NCI-H526 treated with DMSO at 0.1 percent for 48 hours (cell line): Measurements from ENCODE around the gene NAGLU.

Experiments
- DNase-seq: peaks from one replicate; lab custom pipeline; 2025; lab: John Stamatoyannopoulos, UW

The NAGLU gene

DNA sequence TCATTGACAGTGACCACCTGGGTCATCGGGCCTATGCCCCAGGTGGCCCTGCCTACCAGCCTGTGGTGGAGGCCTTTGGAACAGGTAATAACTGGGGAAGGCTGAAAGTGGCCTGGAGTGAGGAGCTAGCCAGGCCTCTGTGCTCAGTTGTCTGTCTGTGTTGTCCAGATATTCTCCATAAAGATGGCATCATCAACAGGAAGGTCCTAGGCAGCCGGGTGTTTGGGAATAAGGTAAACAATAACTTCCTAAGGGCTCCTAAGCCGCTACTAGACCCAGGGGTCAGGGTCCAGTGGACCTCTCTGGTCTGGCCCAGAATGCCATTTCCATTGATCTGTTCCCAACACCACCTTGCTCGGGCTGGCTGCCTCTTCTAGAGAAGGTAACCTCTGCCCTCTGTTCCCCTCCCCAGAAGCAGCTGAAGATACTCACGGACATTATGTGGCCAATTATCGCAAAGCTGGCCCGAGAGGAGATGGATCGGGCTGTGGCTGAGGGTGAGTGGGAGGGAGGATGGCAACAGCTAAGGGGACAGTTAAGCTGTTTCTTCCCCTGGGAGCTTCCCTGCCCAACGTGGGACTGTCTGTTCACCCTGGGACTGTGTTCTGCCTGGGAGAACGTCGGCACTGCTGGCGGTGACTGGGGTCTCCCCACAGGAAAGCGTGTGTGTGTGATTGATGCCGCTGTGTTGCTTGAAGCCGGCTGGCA, 28.9 kb downstream of the NAGLU start:
- DNase-seq = no peak

- DNase-seq = no peak
Measured at GRCh38 chr17:42565523-42566214, 29.6 kb downstream of the NAGLU start.

DNA sequence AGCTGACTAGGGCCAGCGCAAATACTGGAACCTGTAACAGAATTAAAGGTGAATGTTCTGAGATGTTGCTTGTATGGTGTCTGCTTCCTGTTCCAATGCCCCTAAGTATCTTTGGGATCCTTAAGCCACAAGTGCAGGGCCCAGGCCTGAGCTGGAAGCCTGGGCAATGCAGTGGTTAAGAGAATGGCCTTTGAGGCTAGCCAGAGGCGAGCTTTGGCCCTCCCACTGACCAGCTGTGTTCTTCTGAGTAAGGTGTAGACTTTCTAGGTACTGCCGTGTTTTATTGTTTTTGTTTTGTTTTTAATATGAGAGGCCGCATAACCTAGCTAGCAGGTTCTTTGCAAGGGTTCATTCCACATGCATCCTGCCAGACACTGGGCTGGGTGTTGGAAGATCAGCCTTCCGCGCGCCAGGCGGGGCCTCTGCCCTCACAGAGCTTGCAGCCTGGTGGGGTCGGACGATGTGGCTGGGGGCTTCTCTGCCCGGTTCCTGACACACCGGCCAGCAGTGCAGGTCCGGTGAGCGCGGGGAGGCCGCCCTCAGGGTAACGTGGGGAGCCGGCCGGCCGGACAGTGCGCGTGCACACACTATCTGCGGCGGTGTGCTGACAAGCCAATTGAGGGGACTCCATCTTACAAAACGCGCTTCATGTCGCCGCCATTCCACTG, 30.3 kb downstream of the NAGLU start:
- DNase-seq = no peak

DNA sequence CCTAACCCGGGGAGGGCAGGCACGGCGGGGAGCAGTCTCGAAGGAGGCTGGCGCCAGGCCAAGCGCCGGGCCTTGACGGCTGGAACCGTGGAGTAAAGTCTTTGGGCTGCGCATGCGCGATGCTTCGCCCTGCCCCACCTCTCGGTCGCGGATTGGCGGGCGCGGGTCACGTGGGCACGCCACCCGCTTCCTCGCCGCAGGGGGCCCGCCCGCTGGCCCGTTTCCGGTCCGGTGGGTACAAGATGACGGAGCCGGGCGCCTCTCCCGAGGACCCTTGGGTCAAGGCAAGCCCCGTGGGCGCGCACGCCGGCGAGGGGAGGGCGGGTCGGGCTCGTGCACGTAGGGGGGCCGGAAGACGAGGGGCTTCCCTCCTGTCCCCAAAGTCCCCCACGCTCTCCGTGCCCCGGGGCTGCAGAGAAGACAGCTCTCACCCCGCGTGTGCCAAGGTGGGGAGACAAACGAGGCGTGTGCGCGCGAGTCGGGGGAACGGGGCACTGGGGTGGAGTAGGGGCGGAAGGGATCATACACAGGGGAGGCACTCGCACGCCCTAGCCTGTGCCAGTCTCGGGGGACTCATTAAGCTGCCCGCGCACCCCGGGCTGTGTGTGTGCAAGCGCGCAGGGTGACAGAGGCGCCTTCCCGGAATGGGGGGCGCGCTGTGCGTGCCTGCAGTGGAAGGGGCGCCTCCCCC, 31.0 kb downstream of the NAGLU start, which contains the start of gene MLX:
TSS of gene MLX (plus strand) at position 218 of the 691 bp plus-strand sequence. CDS start at position 243, 25 bp downstream.
- peak; percentile 74 for DNase-seq

DNA sequence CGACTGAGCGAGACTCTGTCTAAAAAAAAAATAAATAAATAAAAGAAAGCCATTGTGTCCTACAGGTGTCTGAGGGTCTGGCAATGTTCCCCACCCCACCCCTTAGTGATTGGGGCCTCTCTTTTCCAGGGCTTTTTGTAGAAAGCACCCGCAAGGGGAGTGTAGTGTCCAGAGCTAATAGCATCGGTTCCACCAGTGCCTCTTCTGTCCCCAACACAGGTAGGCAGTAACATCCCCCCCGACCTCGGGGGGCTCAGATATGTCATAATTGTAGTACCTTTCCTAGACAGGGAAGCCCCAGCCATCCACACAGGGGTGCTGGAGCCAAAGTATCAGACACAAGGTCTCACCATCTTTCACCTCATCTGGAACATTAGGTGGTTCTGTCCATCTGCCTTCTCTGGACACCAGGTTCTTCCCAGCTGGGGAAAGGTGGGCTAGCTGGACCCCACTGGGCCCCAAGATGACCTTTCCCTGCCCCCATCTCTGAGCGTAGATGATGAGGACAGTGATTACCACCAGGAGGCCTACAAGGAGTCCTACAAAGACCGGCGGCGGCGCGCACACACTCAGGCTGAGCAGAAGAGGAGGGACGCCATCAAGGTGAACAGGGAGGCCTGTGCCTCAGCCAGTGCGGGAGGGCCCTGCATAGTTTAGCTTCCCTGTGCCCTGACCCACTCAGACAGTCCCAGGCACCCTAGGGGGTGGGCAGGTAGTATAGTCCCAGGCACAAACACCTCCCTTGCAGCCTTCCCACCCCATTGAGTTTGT, 32.5 kb downstream of the NAGLU start:
- DNase-seq = no peak

DNA sequence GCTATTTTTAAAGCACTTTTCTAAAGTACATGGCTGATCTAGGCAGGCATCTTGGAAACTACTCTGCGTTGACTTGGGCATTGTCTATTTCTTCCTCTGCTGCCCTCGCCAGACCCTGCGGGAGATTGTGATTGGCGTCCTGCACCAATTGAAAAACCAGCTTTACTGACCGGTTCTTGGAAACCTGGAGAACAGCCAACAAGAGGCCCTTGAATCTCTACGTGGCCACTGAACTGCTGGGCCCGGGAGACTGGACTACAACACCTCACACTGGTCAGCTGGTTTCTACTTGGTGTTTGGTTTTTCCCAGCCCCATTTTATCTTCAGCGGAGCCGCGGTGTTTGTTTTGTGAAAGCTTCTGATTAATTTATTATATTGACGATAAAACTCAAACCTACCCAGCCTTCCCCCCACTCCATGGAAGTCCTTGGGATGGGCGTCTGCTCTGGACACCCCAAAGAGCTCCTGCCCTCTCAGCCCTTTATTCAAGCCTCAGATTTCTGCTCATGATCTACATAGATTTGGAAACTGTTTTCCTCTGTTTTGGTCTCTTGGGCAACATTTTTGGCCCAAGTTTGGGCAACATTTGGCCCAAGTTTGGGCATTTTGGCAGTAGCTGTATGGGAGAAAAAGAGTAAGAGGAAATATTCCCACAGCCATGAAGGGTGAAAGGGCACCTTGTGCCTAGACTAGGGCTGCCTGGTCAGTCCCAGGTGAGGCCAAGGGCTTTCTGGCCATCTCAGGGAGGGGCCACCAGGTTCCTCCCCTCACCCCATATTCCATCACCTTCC, 35.6 kb downstream of the NAGLU start:
- no peak for DNase-seq

GRCh38 chr17:42573095-42573494, 37.1 kb downstream of the NAGLU start:
- no peak for DNase-seq

GRCh38 chr17:42574463-42574862, 38.4 kb downstream of the NAGLU start:
- no peak for DNase-seq

- DNase-seq = no peak
Measured at GRCh38 chr17:42577140-42577531, 41.1 kb downstream of the NAGLU start.

GRCh38 chr17:42577532-42578281, 41.7 kb downstream of the NAGLU start, which contains the start of gene PSMC3IP:
PSMC3IP (minus strand) TSS chr17:42577729; CDS start chr17:42577686, 43 bp downstream.
- peak; percentile 84 for DNase-seq

- peak; percentile 52 for DNase-seq
Measured at GRCh38 chr17:42578282-42578869, 42.3 kb downstream of the NAGLU start.

DNA sequence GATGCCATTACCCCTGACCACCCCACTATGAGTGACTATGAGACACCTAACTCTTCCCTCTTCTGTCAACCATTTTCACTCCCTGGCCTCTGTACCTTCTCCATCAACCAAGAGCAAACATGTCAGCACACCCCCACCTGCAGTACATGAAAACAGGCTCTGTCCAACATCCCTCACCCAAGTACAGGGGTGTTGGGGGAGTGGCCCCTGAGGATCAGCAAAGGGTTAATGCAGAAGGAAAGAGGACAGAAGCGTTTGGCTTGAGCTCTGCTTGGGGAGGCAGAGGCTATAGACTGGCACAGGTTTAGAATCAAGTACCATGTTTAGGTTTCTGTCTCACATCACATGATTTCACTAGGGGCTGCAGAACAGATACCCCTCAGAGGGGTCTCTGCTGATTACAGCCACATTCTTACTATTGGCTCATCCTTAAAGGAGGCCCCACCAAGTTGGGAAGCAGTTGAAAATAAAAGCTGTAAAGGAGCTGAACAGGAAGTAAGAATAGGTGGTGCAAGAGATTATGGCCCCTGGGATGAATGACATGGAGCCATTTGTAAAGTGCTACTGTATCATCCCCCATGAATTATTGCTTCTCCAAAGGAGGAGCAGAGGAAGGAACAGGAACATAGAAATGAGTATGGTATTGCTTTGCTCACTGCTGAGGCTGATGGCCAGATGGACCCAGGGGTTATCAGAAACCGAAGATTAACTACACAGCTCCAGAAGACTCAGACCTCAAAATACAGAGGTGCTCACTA, 43.9 kb downstream of the NAGLU start:
- no peak for DNase-seq

DNA sequence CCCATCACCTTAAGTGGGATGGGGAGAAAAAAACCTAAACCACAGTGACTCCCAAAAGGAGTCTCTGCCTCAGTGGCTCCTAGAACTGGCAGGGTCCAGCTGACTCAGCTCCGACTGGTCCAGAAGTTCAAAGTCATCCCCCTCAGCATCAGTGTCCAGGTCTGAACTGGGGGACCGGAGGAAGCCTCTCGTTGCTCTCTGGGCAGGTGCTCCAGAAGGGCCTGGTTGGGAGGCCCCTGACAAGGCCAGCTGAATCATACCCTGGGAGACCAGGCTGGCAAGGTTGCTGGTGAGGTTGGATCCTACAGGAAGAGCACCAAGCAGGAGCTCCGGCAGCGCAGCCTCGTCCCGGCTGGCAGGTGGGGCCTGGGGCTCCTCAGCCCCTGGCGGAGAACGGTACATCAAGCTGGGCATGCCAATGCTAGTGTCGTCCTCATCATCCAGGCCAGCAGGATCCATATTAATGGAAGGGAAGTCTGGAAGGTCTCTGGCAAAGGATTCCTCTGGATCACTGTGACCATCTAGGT, 45.8 kb downstream of the NAGLU start:
- no peak for DNase-seq

- DNase-seq = no peak
Measured at GRCh38 chr17:42584880-42585279, 48.8 kb downstream of the NAGLU start.

DNA sequence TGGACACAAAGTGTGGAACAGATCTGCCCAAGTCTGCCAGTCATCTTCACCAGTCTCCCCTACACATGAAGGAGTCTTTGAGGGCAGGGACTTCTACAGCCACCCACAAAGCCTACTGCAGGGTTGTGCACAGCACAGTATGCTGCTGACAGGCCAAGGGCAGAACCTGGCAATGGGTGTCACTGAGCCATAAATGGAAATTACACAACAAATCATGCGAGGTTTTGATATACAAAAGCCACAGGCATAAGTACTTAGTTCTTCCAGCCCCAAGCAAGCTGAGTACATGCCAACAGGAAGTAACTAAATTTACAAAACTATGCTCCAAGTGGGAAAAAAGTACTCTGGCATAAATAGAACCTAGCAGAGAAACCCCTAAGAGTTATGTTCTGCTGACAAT, 49.3 kb downstream of the NAGLU start:
- no peak for DNase-seq

GRCh38 chr17:42586514-42587230, 50.6 kb downstream of the NAGLU start:
- no peak for DNase-seq

GRCh38 chr17:42590886-42591285, 54.8 kb downstream of the NAGLU start:
- no peak for DNase-seq

DNA sequence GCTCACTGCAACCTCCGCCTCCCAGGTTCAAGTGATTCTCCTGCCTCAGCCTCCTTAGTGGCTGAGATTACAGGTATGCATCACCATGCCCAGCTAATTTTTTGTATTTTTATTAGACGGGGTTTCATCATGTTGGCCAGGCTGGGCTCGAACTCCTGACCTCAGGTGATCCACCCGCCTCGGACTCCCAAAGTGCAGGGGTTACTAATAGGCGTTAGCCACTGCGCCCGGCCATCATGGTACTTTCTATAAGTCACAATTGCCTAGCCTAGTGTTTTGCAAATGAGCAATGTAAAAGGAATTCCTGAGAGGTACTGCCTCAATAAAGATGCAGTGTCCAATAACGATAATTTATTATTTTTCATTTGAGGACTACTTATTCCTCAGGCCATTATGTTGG, 55.4 kb downstream of the NAGLU start:
- DNase-seq = no peak
